GM10248 (cell line): ENCODE data around the gene BRMS1.
"Not testable (repeated sequence)": the region's sequence is repeated elsewhere in the genome, so short reads cannot be mapped to it uniquely, and the experiment has no call there.

Experiments
- CTCF ChIA-PET: fragments of 300-600 bp; sonication (Branson Sonifier 250); formaldehyde crosslinking; extraction: SDS; loops from one replicate; lab custom pipeline; 2021; ENCODE audit warnings: antibody characterized with exemption; lab: Yijun Ruan, JAX
- POLR2A ChIA-PET: fragments of 350-650 bp; sonication (Branson Sonifier 250); formaldehyde crosslinking; extraction: SDS; loops from one replicate; lab custom pipeline; 2020; ENCODE audit warnings: antibody characterized with exemption; lab: Yijun Ruan, JAX
- DNase-seq: peaks from one replicate; pipeline ENCODE4 v3.0.0; 2012; ENCODE audit errors: extremely low spot score
- TF ChIP-seq, protein P1 (sequence below): IDR thresholded peaks from 2 replicates; pipeline ENCODE4 v1.5.1; 2012; ENCODE audit warnings: mild to moderate bottlenecking, low read depth; ENCODE audit errors: extremely low read depth, missing control alignments, control extremely low read depth

Gene BRMS1

GRCh38 chr11:66362481-66363147, 17.7 kb upstream of the BRMS1 start:
- POLR2A ChIA-PET: interaction anchor here (1.5 kb wide), 1 partner anchor 15 kb away, joined by 4 read pairs; the partner anchor contains the start of gene B4GAT1
- TF ChIP-seq, protein P1, sequence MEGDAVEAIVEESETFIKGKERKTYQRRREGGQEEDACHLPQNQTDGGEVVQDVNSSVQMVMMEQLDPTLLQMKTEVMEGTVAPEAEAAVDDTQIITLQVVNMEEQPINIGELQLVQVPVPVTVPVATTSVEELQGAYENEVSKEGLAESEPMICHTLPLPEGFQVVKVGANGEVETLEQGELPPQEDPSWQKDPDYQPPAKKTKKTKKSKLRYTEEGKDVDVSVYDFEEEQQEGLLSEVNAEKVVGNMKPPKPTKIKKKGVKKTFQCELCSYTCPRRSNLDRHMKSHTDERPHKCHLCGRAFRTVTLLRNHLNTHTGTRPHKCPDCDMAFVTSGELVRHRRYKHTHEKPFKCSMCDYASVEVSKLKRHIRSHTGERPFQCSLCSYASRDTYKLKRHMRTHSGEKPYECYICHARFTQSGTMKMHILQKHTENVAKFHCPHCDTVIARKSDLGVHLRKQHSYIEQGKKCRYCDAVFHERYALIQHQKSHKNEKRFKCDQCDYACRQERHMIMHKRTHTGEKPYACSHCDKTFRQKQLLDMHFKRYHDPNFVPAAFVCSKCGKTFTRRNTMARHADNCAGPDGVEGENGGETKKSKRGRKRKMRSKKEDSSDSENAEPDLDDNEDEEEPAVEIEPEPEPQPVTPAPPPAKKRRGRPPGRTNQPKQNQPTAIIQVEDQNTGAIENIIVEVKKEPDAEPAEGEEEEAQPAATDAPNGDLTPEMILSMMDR: no peak
- no peak for DNase-seq
- CTCF ChIA-PET: interaction anchor here (0.9 to 2.8 kb wide), 12 partner anchors 9 to 169 kb away, joined by 3 to 22 read pairs (median 5); partner anchors contain the start of genes B4GAT1, BRMS1 and SLC29A2

DNA sequence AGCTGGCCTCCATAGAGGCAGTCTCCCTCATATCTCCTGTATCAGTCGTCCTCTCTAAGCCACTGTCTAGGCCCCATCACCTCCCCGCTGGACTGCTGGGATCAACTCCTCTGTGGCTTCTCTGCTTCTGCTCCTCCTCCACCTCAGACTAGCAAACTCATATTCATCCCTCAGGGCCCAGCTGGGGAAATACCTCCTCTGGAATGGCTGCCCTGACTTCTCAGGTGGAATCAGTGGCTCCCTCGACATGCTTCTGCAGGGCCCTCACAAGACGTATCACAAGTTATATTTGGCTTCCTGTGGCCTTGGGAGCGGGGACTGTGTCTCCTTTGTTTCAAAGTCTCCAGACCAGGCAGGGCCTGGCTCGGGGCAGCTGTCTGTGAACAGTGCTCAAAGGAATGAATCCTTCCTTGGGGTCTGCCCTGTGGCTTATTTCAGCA, 16.6 kb upstream of the BRMS1 start:
- POLR2A ChIA-PET: interaction anchor here (1.5 kb wide), 1 partner anchor 14 kb away, joined by 4 read pairs; the partner anchor contains the start of gene B4GAT1
- TF ChIP-seq, protein P1: no peak
- CTCF ChIA-PET: interaction anchor here (1.5 to 1.6 kb wide), 3 partner anchors 10 to 28 kb away, joined by 4 to 8 read pairs (median 5); no protein-coding TSS in a partner anchor
- DNase-seq: no peak

DNA sequence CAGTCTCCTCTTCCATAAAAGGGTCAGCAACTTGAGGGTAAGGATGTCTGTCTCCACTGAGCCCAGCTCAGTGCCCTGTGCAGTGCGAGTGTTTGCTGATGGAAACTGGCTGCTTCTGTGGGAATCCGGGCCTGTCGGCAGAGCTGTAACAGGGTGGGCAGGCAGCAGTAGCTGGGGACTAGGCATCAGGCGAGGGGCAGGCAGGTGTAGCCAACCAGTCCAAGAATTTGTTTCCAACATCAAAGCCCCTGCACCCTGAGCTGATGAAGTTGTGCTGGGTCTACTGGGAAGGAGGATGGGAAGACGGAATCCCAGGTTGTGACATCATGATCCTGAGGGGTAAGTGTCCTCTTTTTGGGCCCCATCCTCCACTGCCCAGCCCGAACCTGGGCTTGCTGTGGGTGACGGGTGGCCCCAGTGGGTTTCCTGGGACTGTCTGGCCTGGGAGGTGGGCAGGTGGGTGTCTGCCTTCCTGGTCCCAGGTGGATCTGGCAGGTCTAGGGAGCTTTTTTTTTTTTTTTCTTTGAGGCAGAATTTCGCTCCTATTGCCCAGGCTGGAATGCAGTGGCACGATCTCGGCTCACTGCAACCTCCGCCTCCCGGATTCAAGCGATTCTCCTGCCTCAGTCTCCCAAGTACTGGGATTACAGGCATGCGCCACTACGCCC, 15.6 kb upstream of the BRMS1 start:
- TF ChIP-seq, protein P1: no peak
- ChIA-PET CTCF (interaction anchor here (1.1 to 1.6 kb wide), 3 partner anchors 26 to 30 kb away, joined by 3 to 8 read pairs (median 5); no protein-coding TSS in a partner anchor), POLR2A (interaction anchor here (0.6 kb wide), 2 partner anchors 28 to 317 kb away, joined by 3 read pairs; partner anchors contain the start of gene RBM4B)
- DNase-seq: peak; percentile 12

GRCh38 chr11:66359662-66360087, 14.8 kb upstream of the BRMS1 start:
- peak; percentile 10 for DNase-seq
- POLR2A ChIA-PET: interaction anchor here (1.4 kb wide), 1 partner anchor 12 kb away, joined by 3 read pairs; no protein-coding TSS in a partner anchor
- TF ChIP-seq, protein P1: no peak
- CTCF ChIA-PET: interaction anchor here (1.1 kb wide), 1 partner anchor 31 kb away, joined by 3 read pairs; no protein-coding TSS in a partner anchor

DNA sequence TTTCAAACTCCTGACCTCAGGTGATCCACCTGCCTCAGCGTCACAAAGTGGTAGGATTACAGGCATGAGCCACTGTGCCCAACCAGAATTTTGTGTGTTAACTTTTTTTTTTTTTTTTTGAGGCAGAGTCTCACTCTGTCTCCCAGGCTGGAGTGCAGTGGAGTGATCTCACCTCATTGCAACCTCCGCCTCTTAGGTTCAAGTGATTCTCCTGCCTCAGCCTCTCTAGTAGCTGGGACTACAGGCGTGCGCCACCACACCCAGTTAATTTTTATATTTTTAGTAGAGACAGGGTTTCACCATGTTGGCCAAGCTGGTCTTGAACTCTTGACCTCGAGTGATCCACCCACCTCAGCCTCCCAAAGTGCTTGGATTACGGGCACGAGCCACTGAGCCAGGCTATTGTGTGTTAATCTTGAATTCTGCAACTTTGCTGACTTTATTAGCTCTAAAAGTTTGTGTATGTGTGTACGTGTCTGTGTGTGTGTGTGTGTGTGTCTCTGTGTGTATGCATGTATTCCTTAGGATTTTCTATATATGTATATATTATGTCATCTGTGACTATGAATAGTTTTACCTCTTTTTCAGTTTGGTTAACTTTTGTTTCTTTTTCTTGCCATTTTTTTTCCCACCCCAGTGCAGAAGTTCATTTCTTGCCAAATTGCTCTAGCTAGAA, 5.8 kb upstream of the BRMS1 start:
- POLR2A ChIA-PET: not testable (repeated sequence)
- CTCF ChIA-PET: interaction anchor here (1.0 to 1.8 kb wide), 5 partner anchors 8 to 39 kb away, joined by 3 to 8 read pairs (median 4); no protein-coding TSS in a partner anchor

GRCh38 chr11:66349084-66349386, 4.1 kb upstream of the BRMS1 start:
- TF ChIP-seq, protein P1: no peak
- CTCF ChIA-PET: no interaction called here
- DNase-seq: no peak
- POLR2A ChIA-PET: no interaction called here

More for the DNA sequence above, 5.8 kb upstream of the BRMS1 start:
- DNase-seq: not testable (repeated sequence)
